Activated CD8-positive, alpha-beta memory T cell treated with anti-CD3 and anti-CD28 coated beads for 36 hours (primary cell): Measurements from ENCODE around the gene STAT6. TPM values are rescaled to one million over a fixed set of nuclear protein-coding genes. Genes with fewer than 3 reads are reported as not detected.

Source experiments
- CTCF ChIA-PET: fragments of 350-600 bp; sonication (Branson Sonifier 250); formaldehyde crosslinking; loops from one replicate; lab custom pipeline; 2021; ENCODE audit warnings: antibody characterized with exemption; lab: Charles Lee
- POLR2A ChIA-PET: fragments of 350-600 bp; sonication (Branson Sonifier 250); formaldehyde crosslinking; loops from one replicate; lab custom pipeline; 2021; ENCODE audit warnings: antibody characterized with exemption; lab: Charles Lee
- total RNA-seq, 2 experiments: library from RNA; stranded (reverse); gene quantifications; one replicate each; pipeline ENCODE4 v1.2.3, GENCODE V29; 2021

Gene STAT6
- total RNA-seq, 2 experiments from 2014 or later, result 260 to 266 TPM

- CTCF ChIA-PET, result interaction anchor here (0.8 to 2.3 kb wide), 6 partner anchors 10 to 34 kb away, joined by 3 to 9 read pairs (median 4); no protein-coding TSS in a partner anchor
- POLR2A ChIA-PET, result interaction anchor here (0.6 to 1.6 kb wide), 3 partner anchors 17 to 380 kb away, joined by 3 to 4 read pairs (median 4); no protein-coding TSS in a partner anchor
These were observed 14.2 kb downstream of the STAT6 start for GRCh38 chr12:57096748-57097553.

GRCh38 chr12:57096099-57096572, 15.0 kb downstream of the STAT6 start:
- POLR2A ChIA-PET, result interaction anchor here (1.2 kb wide), 1 partner anchor 381 kb away, joined by 3 read pairs; no protein-coding TSS in a partner anchor

GRCh38 chr12:57095440-57095839, 15.7 kb downstream of the STAT6 start:
- ChIA-PET CTCF (interaction anchor here (1.1 to 5.0 kb wide), 4 partner anchors 8 to 26 kb away, joined by 3 to 48 read pairs (median 6); partner anchors contain the start of genes NEMP1 and STAT6), POLR2A (no interaction called here)

More at GRCh38 chr12:57096099-57096572, 15.0 kb downstream of the STAT6 start:
- CTCF ChIA-PET, result interaction anchor here (1.0 to 5.0 kb wide), 8 partner anchors 8 to 33 kb away, joined by 3 to 48 read pairs (median 4); partner anchors contain the start of genes NEMP1 and STAT6

- ChIA-PET POLR2A (interaction anchor here (0.6 to 2.8 kb wide), 6 partner anchors 10 to 599 kb away, joined by 3 to 31 read pairs (median 4); partner anchors contain the start of genes NEMP1 and STAT6), CTCF (interaction anchor here (0.6 to 5.5 kb wide), 15 partner anchors 10 to 338 kb away, joined by 3 to 48 read pairs (median 4); partner anchors contain the start of genes NEMP1, STAT6 and ZBTB39)
These were observed 16.7 kb downstream of the STAT6 start for GRCh38 chr12:57094208-57095160.

GRCh38 chr12:57093415-57094207, 17.6 kb downstream of the STAT6 start:
- CTCF ChIA-PET, result interaction anchor here (0.6 to 5.5 kb wide), 14 partner anchors 11 to 337 kb away, joined by 3 to 48 read pairs (median 4); partner anchors contain the start of genes NEMP1, STAT6 and ZBTB39
- POLR2A ChIA-PET, result interaction anchor here (0.6 to 2.8 kb wide), 6 partner anchors 10 to 28 kb away, joined by 3 to 31 read pairs (median 5); partner anchors contain the start of genes NEMP1 and STAT6

- POLR2A ChIA-PET, result interaction anchor here (1.4 to 2.8 kb wide), 3 partner anchors 14 to 27 kb away, joined by 5 to 31 read pairs (median 5); partner anchors contain the start of genes NEMP1 and STAT6
- CTCF ChIA-PET, result interaction anchor here (1.0 to 5.5 kb wide), 12 partner anchors 10 to 146 kb away, joined by 3 to 48 read pairs (median 6); partner anchors contain the start of genes NEMP1, STAT6 and ZBTB39
These were observed 18.2 kb downstream of the STAT6 start for GRCh38 chr12:57092876-57093414.

GRCh38 chr12:57092529-57092862, 18.7 kb downstream of the STAT6 start:
- ChIA-PET POLR2A (interaction anchor here (0.7 to 2.8 kb wide), 3 partner anchors 8 to 18 kb away, joined by 4 to 31 read pairs (median 5); partner anchors contain the start of genes NEMP1 and STAT6), CTCF (interaction anchor here (1.0 to 5.5 kb wide), 8 partner anchors 11 to 147 kb away, joined by 3 to 48 read pairs (median 6); partner anchors contain the start of gene STAT6)

GRCh38 chr12:57091638-57092528, 19.3 kb downstream of the STAT6 start:
- POLR2A ChIA-PET, result interaction anchor here (0.7 to 2.8 kb wide), 3 partner anchors 9 to 19 kb away, joined by 4 to 31 read pairs (median 5); partner anchors contain the start of genes NEMP1 and STAT6
- CTCF ChIA-PET, result interaction anchor here (1.0 to 5.5 kb wide), 10 partner anchors 11 to 251 kb away, joined by 3 to 48 read pairs (median 3); partner anchors contain the start of genes NEMP1 and STAT6

GRCh38 chr12:57090924-57091637, 20.1 kb downstream of the STAT6 start:
- ChIA-PET CTCF (interaction anchor here (1.0 to 5.5 kb wide), 8 partner anchors 12 to 252 kb away, joined by 3 to 48 read pairs (median 6); partner anchors contain the start of genes NEMP1 and STAT6), POLR2A (interaction anchor here (3.8 kb wide), 1 partner anchor 20 kb away, joined by 19 read pairs; the partner anchor contains the start of gene STAT6)

GRCh38 chr12:57090490-57090889, 20.7 kb downstream of the STAT6 start:
- ChIA-PET POLR2A (interaction anchor here (0.7 to 3.8 kb wide), 3 partner anchors 11 to 26 kb away, joined by 3 to 20 read pairs (median 19); partner anchors contain the start of genes NEMP1 and STAT6), CTCF (interaction anchor here (1.0 to 5.5 kb wide), 6 partner anchors 9 to 21 kb away, joined by 3 to 44 read pairs (median 4); partner anchors contain the start of genes NEMP1 and STAT6)

GRCh38 chr12:57089271-57090245, 21.6 kb downstream of the STAT6 start:
- ChIA-PET CTCF (interaction anchor here (1.0 to 5.5 kb wide), 6 partner anchors 9 to 21 kb away, joined by 3 to 44 read pairs (median 8); partner anchors contain the start of genes NEMP1 and STAT6), POLR2A (interaction anchor here (0.7 to 3.8 kb wide), 4 partner anchors 10 to 25 kb away, joined by 3 to 20 read pairs (median 12); partner anchors contain the start of genes NEMP1 and STAT6)

- ChIA-PET CTCF (interaction anchor here (0.6 to 5.5 kb wide), 7 partner anchors 8 to 255 kb away, joined by 3 to 44 read pairs (median 6); partner anchors contain the start of genes NEMP1 and STAT6), POLR2A (interaction anchor here (1.0 to 3.8 kb wide), 5 partner anchors 9 to 141 kb away, joined by 3 to 20 read pairs (median 5); partner anchors contain the start of genes NEMP1, SHMT2 and STAT6)
These were observed 22.6 kb downstream of the STAT6 start, which contains the start of gene NAB2 for GRCh38 chr12:57088354-57089270. Gene NAB2 (plus strand): TSS chr12:57089114. CDS start chr12:57089272, 158 bp downstream.
